AG04449 (cell line): ENCODE data around the gene HDGFL2.

ENCODE experiments used
- CTCF ChIA-PET: fragments of 350-600 bp; formaldehyde crosslinking; extraction: SDS; loops from one replicate; lab custom pipeline; 2021; ENCODE audit warnings: antibody characterized with exemption; lab: Yijun Ruan, JAX
- POLR2A ChIA-PET: fragments of 400-600, 350-600 bp; formaldehyde crosslinking; extraction: SDS; loops from one replicate; lab custom pipeline; 2020; ENCODE audit warnings: antibody characterized with exemption, inconsistent platforms; lab: Yijun Ruan, JAX
- DNase-seq: peaks from one replicate; pipeline ENCODE4 v3.0.0-alpha.2; 2010; ENCODE audit warnings: low read depth, low spot score
- H3K4me3 ChIP-seq: 2 replicates; pipeline ENCODE4 v1.5.1; 2011; ENCODE audit warnings: low read depth, mild to moderate bottlenecking, control low read depth, low read length
- CTCF ChIP-seq: IDR thresholded peaks from one replicate; pipeline ENCODE4 v1.5.1; 2011; ENCODE audit warnings: mild to moderate bottlenecking, moderate library complexity, low read length, control low read depth, inconsistent platforms; ENCODE audit not compliant: insufficient read depth; ENCODE audit errors: missing control alignments

The HDGFL2 gene

DNA sequence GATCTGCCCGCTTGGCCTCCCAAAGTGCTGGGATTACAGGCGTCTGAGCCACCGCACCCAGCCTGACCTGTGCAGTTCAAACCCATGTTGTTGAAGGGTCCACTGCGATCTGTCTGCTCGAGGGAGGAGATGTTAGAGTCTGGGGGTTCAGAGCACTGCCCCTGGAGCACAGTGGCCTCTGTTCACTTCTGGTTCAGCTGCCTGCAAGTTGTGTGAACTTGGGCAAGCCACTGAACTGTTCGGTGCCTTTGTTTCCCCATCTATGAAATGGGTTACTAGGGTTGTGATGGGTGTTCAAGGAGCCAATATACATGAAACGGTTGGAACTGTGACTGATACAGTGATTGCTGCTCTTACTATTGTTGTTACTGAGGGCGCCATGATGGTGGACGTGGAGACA, 61.2 kb downstream of the HDGFL2 start:
- CTCF ChIA-PET = interaction anchor here (2.1 to 7.0 kb wide), 2 partner anchors 9 to 266 kb away, joined by 4 to 84 read pairs; no protein-coding TSS in a partner anchor

GRCh38 chr19:4533835-4534424, 61.8 kb downstream of the HDGFL2 start:
- CTCF ChIA-PET = interaction anchor here (1.4 to 7.0 kb wide), 4 partner anchors 10 to 266 kb away, joined by 4 to 84 read pairs (median 6); partner anchors contain the start of gene PLIN4

More for the DNA sequence above, 61.2 kb downstream of the HDGFL2 start:
- no peak overlapping the region for H3K4me3 ChIP-seq
- no peak for DNase-seq
- no peak for TF ChIP-seq CTCF
- POLR2A ChIA-PET = no interaction called here

GRCh38 chr19:4534836-4535658, 63.0 kb downstream of the HDGFL2 start, which contains the start of gene PLIN5:
TSS of gene PLIN5 (minus strand) at chr19:4535224. CDS start at chr19:4534074, 1,150 bp downstream.
- TF ChIP-seq CTCF = no peak
- DNase-seq = no peak
- no peak within 1 kb of the TSS for H3K4me3 ChIP-seq
- ChIA-PET POLR2A (interaction anchor here (1.8 kb wide), 1 partner anchor 10 kb away, joined by 4 read pairs; no protein-coding TSS in a partner anchor), CTCF (interaction anchor here (1.1 to 7.0 kb wide), 7 partner anchors 11 to 267 kb away, joined by 4 to 84 read pairs (median 6); partner anchors contain the start of gene PLIN4)

More at GRCh38 chr19:4533835-4534424, 61.8 kb downstream of the HDGFL2 start:
- H3K4me3 ChIP-seq = no peak overlapping the region
- TF ChIP-seq CTCF = no peak
- DNase-seq = no peak
- POLR2A ChIA-PET = no interaction called here

DNA sequence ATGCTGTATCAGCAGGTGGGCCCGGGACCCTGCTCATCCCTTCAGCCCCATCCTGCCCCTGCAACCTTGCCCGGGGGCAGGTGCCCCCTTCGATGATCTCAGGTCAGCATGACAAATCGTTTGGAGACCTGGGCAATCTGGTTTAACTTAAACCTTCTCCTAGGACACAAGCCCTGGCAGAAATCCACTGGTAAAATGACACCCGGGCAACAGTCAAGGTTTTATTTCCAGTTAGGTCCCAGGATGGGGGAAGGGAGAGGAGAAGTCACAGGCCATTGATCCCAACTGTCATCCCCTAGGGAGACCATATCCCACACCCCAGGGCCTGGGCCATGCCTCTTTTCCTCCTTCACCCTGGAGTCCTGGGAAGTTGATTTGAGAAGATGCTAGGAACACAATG, 64.7 kb downstream of the HDGFL2 start:
- no peak overlapping the region for H3K4me3 ChIP-seq
- no peak for DNase-seq
- CTCF ChIA-PET = interaction anchor here (7.0 kb wide), 1 partner anchor 13 kb away, joined by 84 read pairs; no protein-coding TSS in a partner anchor
- POLR2A ChIA-PET = no interaction called here
- no peak for TF ChIP-seq CTCF

- ChIA-PET CTCF (interaction anchor here (7.0 kb wide), 1 partner anchor 14 kb away, joined by 84 read pairs; no protein-coding TSS in a partner anchor), POLR2A (no interaction called here)
Observed at GRCh38 chr19:4537953-4538600, 66.0 kb downstream of the HDGFL2 start.

More at GRCh38 chr19:4537953-4538600, 66.0 kb downstream of the HDGFL2 start:
- no peak for DNase-seq
- TF ChIP-seq CTCF = no peak
- no peak overlapping the region for H3K4me3 ChIP-seq
